Stimulated activated CD8-positive, alpha-beta memory T cell treated with anti-CD3 and anti-CD28 coated beads, Interleukin-15, amount 100 ng/mL, for 24 hours (primary cell): ENCODE measurements around the gene RREB1.
A peak's percentile ranks its signal among the peaks of the same experiment; 100 is the strongest.

Source experiments
- DNase-seq: peaks from one replicate; pipeline ENCODE4 v3.0.0-alpha.2; 2020; ENCODE audit warnings: low read depth

The RREB1 gene

GRCh38 chr6:7243179-7243981, 135.6 kb downstream of the RREB1 start:
- no peak for DNase-seq

- DNase-seq: no peak
Observed at GRCh38 chr6:7245668-7246393, 138.1 kb downstream of the RREB1 start.

- DNase-seq: no peak
Observed at GRCh38 chr6:7246401-7247178, 138.8 kb downstream of the RREB1 start.

GRCh38 chr6:7247179-7247456, 139.4 kb downstream of the RREB1 start:
- DNase-seq: no peak

- DNase-seq: no peak
Observed at GRCh38 chr6:7247828-7248227, 140.1 kb downstream of the RREB1 start.

- no peak for DNase-seq
Observed at GRCh38 chr6:7249391-7249790, 141.6 kb downstream of the RREB1 start.

GRCh38 chr6:7249946-7250643, 142.3 kb downstream of the RREB1 start:
- DNase-seq: no peak

GRCh38 chr6:7250812-7251211, 143.1 kb downstream of the RREB1 start:
- DNase-seq: no peak

GRCh38 chr6:7251646-7252260, 144.0 kb downstream of the RREB1 start:
- DNase-seq: no peak

GRCh38 chr6:7252390-7252789, 144.6 kb downstream of the RREB1 start:
- no peak for DNase-seq

- DNase-seq: no peak
Observed at GRCh38 chr6:7254980-7255835, 147.4 kb downstream of the RREB1 start.

GRCh38 chr6:7255918-7256317, 148.2 kb downstream of the RREB1 start:
- no peak for DNase-seq

GRCh38 chr6:7256785-7257184, 149.0 kb downstream of the RREB1 start:
- no peak for DNase-seq

GRCh38 chr6:7257521-7258230, 149.9 kb downstream of the RREB1 start:
- DNase-seq: no peak

- DNase-seq: no peak
Observed at GRCh38 chr6:7258231-7258763, 150.5 kb downstream of the RREB1 start.

GRCh38 chr6:7260291-7261031, 152.7 kb downstream of the RREB1 start:
- no peak for DNase-seq

GRCh38 chr6:7261032-7261841, 153.5 kb downstream of the RREB1 start:
- peak; percentile 7 for DNase-seq

GRCh38 chr6:7261852-7262461, 154.2 kb downstream of the RREB1 start:
- DNase-seq: no peak
